Left hindlimb (tissue), 1 donor: ENCODE results near the gene COQ7.
A peak's percentile ranks its signal among the peaks of the same experiment; 100 is the strongest.

Experiments used
- DNase-seq: peaks from one replicate; pipeline ENCODE4 v3.0.0-alpha.2; 2018

COQ7 gene

DNA sequence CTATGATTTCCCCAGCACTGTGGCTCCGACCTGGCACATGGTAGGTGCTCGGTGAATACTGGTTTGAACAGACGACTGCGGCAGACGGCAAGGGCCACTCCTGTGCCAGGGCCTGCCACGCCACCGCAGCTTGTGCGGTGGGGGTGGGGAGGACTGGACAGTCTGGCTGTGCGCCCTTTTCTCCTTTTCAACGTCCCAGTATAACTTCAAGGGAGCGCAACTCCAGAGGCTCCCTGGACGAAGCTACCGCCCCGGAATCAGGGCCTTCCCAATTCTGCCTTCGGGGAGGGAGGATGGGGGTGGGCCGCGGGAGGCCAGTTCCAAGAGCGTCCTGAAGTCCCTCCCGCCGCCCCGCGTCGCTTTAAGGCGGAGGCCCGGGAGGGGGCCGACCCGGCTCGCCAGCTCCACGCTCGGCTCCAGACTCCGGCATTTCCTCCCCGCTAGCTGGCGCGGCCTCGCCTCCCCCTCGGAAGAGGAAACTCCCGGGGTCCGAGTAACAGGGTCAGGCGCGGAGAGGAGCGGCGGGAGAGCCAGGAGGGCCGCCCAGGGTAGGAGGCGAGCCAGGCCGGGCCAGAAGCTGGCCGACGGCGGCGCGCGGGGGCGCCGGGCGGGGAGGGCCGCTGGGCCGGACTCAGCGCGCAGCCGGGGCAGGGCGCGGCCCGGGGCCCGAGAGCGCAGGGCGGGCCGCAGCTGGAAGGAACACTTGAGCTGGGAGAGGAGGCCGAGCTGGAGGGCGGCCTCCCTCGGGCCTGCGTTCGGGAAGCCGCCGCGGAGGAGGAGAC, 46.4 kb downstream of the COQ7 start, which contains the start of gene ITPRIPL2:
Gene ITPRIPL2 (plus strand): TSS at position 388 of the 782 bp plus-strand sequence. CDS start 498 bp downstream, outside the sequence.
- DNase-seq, result peak; percentile 94

DNA sequence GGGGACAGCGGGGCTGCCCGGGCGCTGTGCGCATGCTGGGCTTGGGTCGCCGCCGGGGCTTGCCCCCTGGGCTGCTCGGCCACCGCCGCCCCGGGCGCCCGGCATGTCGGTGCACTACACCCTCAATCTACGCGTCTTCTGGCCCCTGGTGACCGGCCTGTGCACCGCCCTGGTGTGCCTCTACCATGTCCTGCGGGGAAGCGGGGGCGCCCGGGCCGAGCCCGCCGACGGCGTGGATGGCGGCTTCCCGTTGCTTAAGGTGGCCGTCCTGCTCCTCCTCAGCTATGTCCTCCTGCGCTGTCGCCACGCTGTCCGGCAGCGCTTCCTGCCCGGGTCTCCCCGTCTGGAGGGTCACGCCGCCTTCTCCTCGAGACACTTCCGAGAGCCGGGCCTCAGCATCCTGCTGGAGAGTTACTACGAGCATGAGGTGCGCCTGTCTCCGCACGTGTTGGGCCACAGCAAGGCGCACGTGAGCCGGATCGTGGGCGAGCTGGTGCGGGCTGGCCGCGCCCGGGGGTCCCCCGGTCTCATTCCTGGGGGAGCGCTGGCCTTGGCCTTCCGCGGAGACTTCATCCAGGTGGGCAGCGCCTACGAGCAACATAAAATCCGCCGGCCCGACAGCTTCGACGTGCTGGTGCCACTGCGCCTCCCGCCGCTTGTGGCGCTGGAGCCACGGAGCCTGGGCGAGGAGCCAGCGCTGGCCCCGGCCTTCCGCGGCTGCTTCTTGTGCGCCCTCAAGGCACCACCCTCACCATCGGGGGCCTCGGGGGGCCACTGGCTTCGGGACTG, 47.1 kb downstream of the COQ7 start:
- DNase-seq, result peak; percentile 79

DNA sequence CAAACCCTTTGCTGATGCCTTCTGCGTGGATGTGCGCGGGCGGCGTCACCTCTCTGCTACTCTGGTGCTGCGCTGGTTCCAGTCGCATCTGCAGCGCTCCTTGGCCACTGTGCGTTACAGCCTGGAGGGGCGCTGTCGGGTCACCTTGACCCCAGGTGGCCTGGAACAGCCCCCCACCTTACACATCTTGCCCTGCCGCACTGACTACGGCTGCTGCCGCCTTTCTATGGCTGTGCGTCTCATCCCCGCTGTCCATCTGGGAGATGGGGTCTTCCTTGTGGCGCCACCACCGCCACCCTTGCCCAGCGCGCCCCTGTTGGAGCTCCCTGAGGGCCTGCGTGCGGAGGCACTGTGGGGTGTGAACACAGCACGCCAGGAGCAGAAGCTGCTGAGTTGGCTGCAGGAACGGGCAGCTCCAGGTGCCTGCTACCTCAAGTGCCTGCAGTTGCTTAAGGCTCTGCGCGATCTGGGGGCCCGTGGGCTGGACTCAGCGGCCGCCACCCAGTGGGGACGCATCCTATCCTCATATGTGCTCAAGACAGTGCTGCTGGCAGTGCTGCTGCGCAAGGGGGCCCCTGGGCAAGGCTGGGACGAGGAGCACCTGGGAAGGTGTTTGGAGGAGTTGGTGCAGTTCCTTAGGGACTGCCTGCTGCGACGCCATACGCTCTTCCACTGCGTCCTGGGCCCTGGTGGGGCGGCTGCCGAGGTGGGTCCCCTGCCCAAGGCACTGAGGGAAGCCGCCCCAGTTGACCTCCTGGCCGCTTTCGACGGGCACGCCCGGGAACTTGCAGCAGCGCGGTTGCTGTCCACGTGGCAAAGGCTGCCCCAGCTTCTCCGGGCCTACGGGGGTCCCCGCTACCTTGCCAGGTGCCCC, 48.0 kb downstream of the COQ7 start:
- DNase-seq, result no peak

DNA sequence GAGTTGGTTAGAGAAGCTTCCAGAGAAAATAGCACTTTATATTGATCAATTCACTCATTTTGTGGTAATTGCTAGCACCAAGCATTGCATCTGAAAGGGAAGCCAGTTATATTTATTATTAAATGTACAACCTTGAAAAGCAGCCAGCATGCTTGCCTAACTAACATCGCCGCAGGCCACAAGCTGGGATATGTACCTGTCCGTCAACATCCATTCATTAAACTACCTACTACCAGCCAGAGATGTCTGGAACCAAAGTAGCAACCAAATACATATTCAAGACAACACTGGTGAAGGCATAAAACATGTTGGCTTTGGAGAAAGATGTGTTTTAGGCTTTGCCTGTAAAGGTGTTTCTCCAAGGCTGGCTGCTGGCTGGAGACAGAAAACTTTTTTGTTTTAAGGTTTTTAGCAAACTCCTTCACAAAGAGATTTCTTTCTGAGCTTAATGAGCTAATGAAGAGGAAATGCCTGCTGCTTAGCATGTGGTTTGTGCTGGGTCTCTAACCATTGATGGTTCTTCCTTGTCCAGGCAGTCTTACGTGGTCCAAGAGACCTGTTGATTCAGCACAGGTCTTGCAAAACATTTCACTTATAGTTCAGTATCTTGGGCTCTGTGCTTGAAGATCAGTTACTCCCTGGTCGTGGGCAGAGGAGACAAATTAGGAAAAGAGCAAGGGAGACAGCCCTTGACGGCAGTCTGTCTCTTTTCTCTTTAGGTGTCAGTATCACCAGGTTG, 49.5 kb downstream of the COQ7 start:
- DNase-seq, result no peak

DNA sequence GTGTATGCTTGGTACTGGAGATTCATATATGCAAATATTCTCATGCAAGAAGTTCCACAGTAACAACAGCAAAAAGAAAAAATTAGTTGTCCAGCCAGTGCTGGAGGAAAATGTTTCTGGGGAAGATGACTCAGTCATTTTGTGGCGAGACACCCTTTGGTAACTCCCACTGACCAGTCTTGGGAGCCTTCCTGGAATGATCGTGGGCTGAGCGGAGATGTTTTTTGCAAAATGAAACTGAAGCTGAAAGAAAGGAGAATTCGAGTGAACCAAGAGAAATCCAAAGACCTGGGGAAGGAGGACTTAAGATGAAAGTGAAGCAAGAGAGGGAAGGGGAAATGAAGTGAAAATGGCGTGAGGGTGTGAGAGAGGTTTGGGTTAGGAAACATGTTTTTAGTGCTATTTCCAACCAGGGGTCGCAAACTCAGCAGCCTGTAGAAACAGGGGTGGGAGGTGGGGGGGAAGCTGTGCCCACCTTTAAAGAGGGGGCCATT, 51.6 kb downstream of the COQ7 start:
- no peak for DNase-seq

GRCh38 chr16:19119564-19119963, 52.1 kb downstream of the COQ7 start:
- no peak for DNase-seq

DNA sequence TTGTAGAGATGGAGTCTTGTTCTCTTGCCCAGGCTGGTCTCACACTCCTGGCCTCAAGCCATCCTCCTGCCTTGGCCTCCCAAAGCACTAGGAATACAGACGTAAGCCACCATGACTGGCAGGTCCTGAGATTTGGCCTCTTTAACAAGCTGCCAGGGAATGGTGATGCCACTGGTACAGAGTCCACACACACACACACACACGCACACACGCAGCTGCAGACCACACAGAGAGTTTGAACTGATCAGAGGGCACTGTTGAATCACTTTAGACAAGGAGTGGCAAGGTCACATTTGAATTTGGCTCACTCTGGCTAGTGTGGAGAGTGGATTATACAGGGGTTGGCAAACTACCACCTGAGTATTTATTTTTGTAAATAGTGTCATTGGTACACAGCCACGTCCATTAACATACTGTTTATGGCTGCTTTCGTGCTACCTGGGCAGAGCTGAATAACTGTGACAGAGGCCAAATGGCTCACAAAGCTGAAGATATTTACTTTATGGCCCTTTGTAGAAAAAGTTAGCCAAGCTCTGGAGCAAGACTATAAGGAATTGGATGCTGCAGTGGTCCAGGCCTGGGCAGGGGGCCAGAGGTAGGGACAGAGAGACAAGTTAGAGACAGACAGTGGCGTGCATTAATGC, 56.2 kb downstream of the COQ7 start:
- DNase-seq, result no peak

GRCh38 chr16:19126300-19126699, 58.9 kb downstream of the COQ7 start:
- DNase-seq, result no peak

GRCh38 chr16:19127205-19127604, 59.8 kb downstream of the COQ7 start:
- DNase-seq, result no peak

DNA sequence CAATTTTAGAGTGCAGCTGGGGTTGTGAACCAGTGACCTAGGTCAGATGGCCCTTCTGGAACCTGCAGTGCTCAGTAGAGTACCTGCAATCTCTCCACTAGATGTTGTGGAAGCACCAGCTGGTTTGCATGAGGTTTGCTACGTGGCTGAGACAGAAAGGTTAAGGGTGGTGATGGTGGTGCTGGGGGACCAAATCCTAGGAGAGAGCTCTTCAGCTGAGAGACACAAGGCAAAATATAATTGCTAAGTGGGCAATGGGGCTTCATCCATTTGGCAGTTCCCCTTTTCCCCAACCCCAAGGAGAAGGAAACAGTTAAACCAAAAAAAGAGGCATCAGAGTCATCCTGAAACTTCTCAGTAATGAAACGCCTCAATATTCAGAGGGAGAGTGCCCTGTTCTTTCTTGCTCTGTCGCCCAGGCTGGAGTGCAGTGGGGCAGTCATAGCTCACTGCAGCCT, 60.3 kb downstream of the COQ7 start:
- no peak for DNase-seq

GRCh38 chr16:19128454-19129200, 61.2 kb downstream of the COQ7 start:
- DNase-seq, result no peak
